H9 (cell line): Measurements from ENCODE around the gene PARD6B. TPM values are rescaled to one million over a fixed set of nuclear protein-coding genes. Genes with fewer than 3 reads are reported as not detected.

Source experiments
- DNase-seq: peaks from one replicate; pipeline ENCODE4 v3.0.0-alpha.2; 2017
- H2AFZ ChIP-seq: one replicate; pipeline ENCODE4 v1.6.1; 2013; ENCODE audit warnings: mild to moderate bottlenecking, low read length, control low read depth, moderate library complexity
- H2AK5ac ChIP-seq: 2 replicates; pipeline ENCODE4 v1.6.1; 2013; ENCODE audit warnings: low read length, control low read depth, mixed read lengths; ENCODE audit not compliant: insufficient read length
- H2BK120ac ChIP-seq: one replicate; pipeline ENCODE4 v1.6.1; 2013; ENCODE audit warnings: low read depth, mild to moderate bottlenecking, low read length, control low read depth, inconsistent platforms; ENCODE audit not compliant: poor library complexity, severe bottlenecking
- H2BK12ac ChIP-seq: 2 replicates; pipeline ENCODE4 v1.6.1; 2013; ENCODE audit warnings: low read length, control low read depth, mixed read lengths, low read depth; ENCODE audit not compliant: insufficient read length
- H2BK15ac ChIP-seq: 2 replicates; pipeline ENCODE4 v1.6.1; 2013; ENCODE audit warnings: low read depth, low read length, control low read depth
- H2BK20ac ChIP-seq: one replicate; pipeline ENCODE4 v1.6.1; 2013; ENCODE audit warnings: low read depth, mild to moderate bottlenecking, low read length, control low read depth, inconsistent platforms; ENCODE audit not compliant: poor library complexity, severe bottlenecking
- H2BK5ac ChIP-seq: 2 replicates; pipeline ENCODE4 v1.6.1; 2013; ENCODE audit warnings: low read length, control low read depth, mixed read lengths; ENCODE audit not compliant: insufficient read length
- H3K14ac ChIP-seq: 2 replicates; pipeline ENCODE4 v1.6.1; 2013; ENCODE audit warnings: low read length, control low read depth; ENCODE audit not compliant: insufficient read depth
- H3K18ac ChIP-seq: 2 replicates; pipeline ENCODE4 v1.6.1; 2013; ENCODE audit warnings: low read depth, mild to moderate bottlenecking, mixed read lengths, low read length, control low read depth; ENCODE audit not compliant: insufficient read length
- H3K23ac ChIP-seq: 2 replicates; pipeline ENCODE4 v1.6.1; 2013; ENCODE audit warnings: low read length, control low read depth, mixed read lengths, low read depth; ENCODE audit not compliant: insufficient read length
- H3K23me2 ChIP-seq: 2 replicates; pipeline ENCODE4 v1.6.1; 2013; ENCODE audit warnings: low read depth, mild to moderate bottlenecking, mixed read lengths, low read length, control low read depth; ENCODE audit not compliant: insufficient read length, poor library complexity, severe bottlenecking
- H3K27ac ChIP-seq: 2 replicates; pipeline ENCODE4 v1.5.1; 2013; ENCODE audit warnings: low read length, control low read depth, mixed read lengths, low read depth; ENCODE audit not compliant: insufficient read length
- H3K27me3 ChIP-seq: 2 replicates; pipeline ENCODE4 v1.6.1; 2013; ENCODE audit warnings: low read length, control low read depth, inconsistent platforms; ENCODE audit not compliant: insufficient read depth
- H3K4ac ChIP-seq: 2 replicates; pipeline ENCODE4 v1.6.1; 2013; ENCODE audit warnings: low read depth, mild to moderate bottlenecking, control low read depth, inconsistent platforms, low read length, moderate library complexity
- H3K4me1 ChIP-seq: 2 replicates; pipeline ENCODE4 v1.6.1; 2013; ENCODE audit warnings: low read length, control low read depth, inconsistent platforms; ENCODE audit not compliant: insufficient read depth
- H3K4me2 ChIP-seq: 2 replicates; pipeline ENCODE4 v1.6.1; 2013; ENCODE audit warnings: low read length, control low read depth, mixed read lengths; ENCODE audit not compliant: insufficient read length, insufficient read depth
- H3K56ac ChIP-seq: 2 replicates; pipeline ENCODE4 v1.6.1; 2013; ENCODE audit warnings: low read depth, mild to moderate bottlenecking, mixed read lengths, low read length, control low read depth; ENCODE audit not compliant: insufficient read length
- H3K79me1 ChIP-seq: 2 replicates; pipeline ENCODE4 v1.6.1; 2013; ENCODE audit warnings: low read depth, mild to moderate bottlenecking, moderate library complexity, low read length, control low read depth, inconsistent platforms; ENCODE audit not compliant: insufficient read depth, poor library complexity, severe bottlenecking
- H3K79me2 ChIP-seq: 2 replicates; pipeline ENCODE4 v1.6.1; 2013; ENCODE audit warnings: low read length, control low read depth, inconsistent platforms; ENCODE audit not compliant: insufficient read depth
- H3K9ac ChIP-seq: 2 replicates; pipeline ENCODE4 v1.6.1; 2013; ENCODE audit warnings: low read length, control low read depth, mixed read lengths; ENCODE audit not compliant: insufficient read length; ENCODE audit errors: extremely low read depth
- H3K9me3 ChIP-seq: one replicate; pipeline ENCODE4 v1.6.1; 2013; ENCODE audit warnings: low read depth, low read length, inconsistent platforms; ENCODE audit not compliant: control insufficient read depth
- H3T11ph ChIP-seq: one replicate; pipeline ENCODE4 v1.6.1; 2013; ENCODE audit warnings: mild to moderate bottlenecking, low read length, control low read depth, inconsistent platforms
- H4K20me1 ChIP-seq: one replicate; pipeline ENCODE4 v1.6.1; 2013; ENCODE audit not compliant: control insufficient read depth, insufficient read length, insufficient read depth
- H4K5ac ChIP-seq: 2 replicates; pipeline ENCODE4 v1.6.1; 2013; ENCODE audit warnings: low read depth, mild to moderate bottlenecking, mixed read lengths, low read length, control low read depth; ENCODE audit not compliant: insufficient read length
- H4K8ac ChIP-seq: replicated peaks from 2 replicates; pipeline ENCODE4 v1.6.1; 2013; ENCODE audit warnings: low read length, control low read depth, mixed read lengths, low read depth; ENCODE audit not compliant: insufficient read length
- H4K91ac ChIP-seq: 2 replicates; pipeline ENCODE4 v1.6.1; 2013; ENCODE audit warnings: low read depth, mild to moderate bottlenecking, moderate library complexity, mixed read lengths, low read length, control low read depth; ENCODE audit not compliant: insufficient read length
- H3K27ac Mint-ChIP-seq, 3 experiments: 2 replicates in 2 of 3; 3 replicates in 1 of 3; pipeline ENCODE4 v1.8.0; 2020 to 2021; ENCODE audit warnings: mixed read lengths in 3 of 3, mild to moderate bottlenecking in 1 of 3, moderate library complexity in 1 of 3
- H3K27me3 Mint-ChIP-seq: 2 replicates; pipeline ENCODE4 v1.8.0; 2021; ENCODE audit warnings: low read depth, mild to moderate bottlenecking, moderate library complexity, mixed read lengths
- H3K36me3 Mint-ChIP-seq, 3 experiments: 2 replicates in 2 of 3; 3 replicates in 1 of 3; pipeline ENCODE4 v1.8.0; 2020 to 2021; ENCODE audit warnings: low read depth in 3 of 3, mixed read lengths in 3 of 3; ENCODE audit not compliant: insufficient read depth in 1 of 3
- H3K4me1 Mint-ChIP-seq, 2 experiments: 2 replicates each; pipeline ENCODE4 v1.8.0; 2020; ENCODE audit warnings: mixed read lengths in 2 of 2
- H3K4me3 Mint-ChIP-seq, 2 experiments: 2 replicates in 1 of 2; 3 replicates in 1 of 2; pipeline ENCODE4 v1.8.0; 2020 to 2021; ENCODE audit warnings: mild to moderate bottlenecking in 2 of 2, mixed read lengths in 2 of 2, moderate library complexity in 1 of 2
- H3K9me3 Mint-ChIP-seq, 2 experiments: 2 replicates in 1 of 2; 3 replicates in 1 of 2; pipeline ENCODE4 v1.8.0; 2020; ENCODE audit warnings: mild to moderate bottlenecking in 2 of 2, mixed read lengths in 2 of 2, moderate library complexity in 1 of 2
- WGBS: extraction: QIAGEN DNeasy Blood & Tissue Kit; methylation state at CpG from one replicate; pipeline ENCODE4 v1.1.7; 2013; ENCODE audit warnings: missing lambda C conversion rate, low lambda C conversion rate, mixed read lengths; ENCODE audit not compliant: insufficient read length; ENCODE audit errors: extremely low coverage; 5-methylcytosine and 5-hydroxymethylcytosine counted together
- total RNA-seq: library from RNA; stranded (reverse); gene quantifications from 2 replicates; pipeline ENCODE4 v1.2.1, GENCODE V29; 2021
- TF ChIP-seq, protein P1 (sequence below): fragments of 200-600 bp; sonication (generic); conservative IDR thresholded peaks from 3 replicates; pipeline ENCODE4 v1.8.0; 2021; ENCODE audit warnings: antibody characterized with exemption, mild to moderate bottlenecking

PARD6B gene
- total RNA-seq, 1 experiment from 2014 or later = 27.4 TPM

DNA sequence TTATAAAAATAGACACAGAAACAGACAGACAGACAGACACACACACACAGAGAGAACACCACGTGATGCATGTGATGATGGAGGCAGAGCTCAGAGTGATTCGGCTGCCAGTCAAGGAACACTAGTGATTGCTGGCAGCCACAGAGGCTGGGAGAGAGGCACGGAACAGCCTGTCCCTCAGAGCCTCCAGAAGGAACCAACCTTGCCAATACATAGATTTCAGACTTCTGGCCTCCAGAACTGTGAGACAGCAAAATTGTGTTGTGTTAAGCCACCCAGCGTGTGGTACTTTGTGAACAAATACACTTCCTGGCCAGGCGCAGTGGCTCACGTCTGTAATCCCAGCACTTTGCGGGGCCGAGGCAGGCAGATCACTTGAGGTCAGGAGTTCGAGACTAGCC, 9.5 kb upstream of the PARD6B start:
- DNase-seq = no peak
- Mint-ChIP-seq H3K9me3 (no peaks in the 10 kb centered on the region), H3K4me3 (no peak overlapping the region), H3K27me3 (no peaks in the 10 kb centered on the region), H3K27ac (peak overlapping the region in 1 of 3 experiments; percentile 17; a peak in 1 of 7 replicates), H3K4me1 (peaks cover 10 to 12% of the 10 kb centered on the region in 2 experiments), H3K36me3 (no peaks in the 10 kb centered on the region; a peak in 1 of 7 replicates)
- Histone ChIP-seq H3K14ac (no peak overlapping the region), H4K20me1 (no peaks in the 10 kb centered on the region), H4K8ac (no peak overlapping the region), H3K9me3 (no peaks in the 10 kb centered on the region), H2BK120ac (no peak overlapping the region), H3K4me2 (no peak overlapping the region), H3K23ac (no peak overlapping the region), H4K91ac (no peak overlapping the region), H2AFZ (no peak overlapping the region), H4K5ac (no peak overlapping the region), H3K9ac (no peak overlapping the region), H3K23me2 (no peaks in the 10 kb centered on the region), H3K27ac (no peak overlapping the region), H3K27me3 (no peaks in the 10 kb centered on the region), H2BK20ac (no peak overlapping the region), H3T11ph (no peak overlapping the region), H3K79me2 (no peaks in the 10 kb centered on the region), H2BK15ac (no peak overlapping the region), H3K4me1 (no peaks in the 10 kb centered on the region; the same call in 1 of the 2 replicates), H3K4ac (no peak overlapping the region), H3K18ac (no peak overlapping the region), H3K56ac (no peak overlapping the region), H3K79me1 (no peaks in the 10 kb centered on the region), H2BK12ac (no peak overlapping the region), H2BK5ac (no peak overlapping the region), H2AK5ac (no peak overlapping the region)
- TF ChIP-seq, protein P1, sequence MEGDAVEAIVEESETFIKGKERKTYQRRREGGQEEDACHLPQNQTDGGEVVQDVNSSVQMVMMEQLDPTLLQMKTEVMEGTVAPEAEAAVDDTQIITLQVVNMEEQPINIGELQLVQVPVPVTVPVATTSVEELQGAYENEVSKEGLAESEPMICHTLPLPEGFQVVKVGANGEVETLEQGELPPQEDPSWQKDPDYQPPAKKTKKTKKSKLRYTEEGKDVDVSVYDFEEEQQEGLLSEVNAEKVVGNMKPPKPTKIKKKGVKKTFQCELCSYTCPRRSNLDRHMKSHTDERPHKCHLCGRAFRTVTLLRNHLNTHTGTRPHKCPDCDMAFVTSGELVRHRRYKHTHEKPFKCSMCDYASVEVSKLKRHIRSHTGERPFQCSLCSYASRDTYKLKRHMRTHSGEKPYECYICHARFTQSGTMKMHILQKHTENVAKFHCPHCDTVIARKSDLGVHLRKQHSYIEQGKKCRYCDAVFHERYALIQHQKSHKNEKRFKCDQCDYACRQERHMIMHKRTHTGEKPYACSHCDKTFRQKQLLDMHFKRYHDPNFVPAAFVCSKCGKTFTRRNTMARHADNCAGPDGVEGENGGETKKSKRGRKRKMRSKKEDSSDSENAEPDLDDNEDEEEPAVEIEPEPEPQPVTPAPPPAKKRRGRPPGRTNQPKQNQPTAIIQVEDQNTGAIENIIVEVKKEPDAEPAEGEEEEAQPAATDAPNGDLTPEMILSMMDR = no peak
- WGBS = no CpG with 5 or more reads among the region's 9 CpGs
